ENCODE results near the gene RAPGEF4.
"Not testable (repeated sequence)": the region's sequence is repeated elsewhere in the genome, so short reads cannot be mapped to it uniquely, and the experiment has no call there.

The RAPGEF4 gene

GRCh38 chr2:173017646-173018420, 282.2 kb downstream of the RAPGEF4 start:
- no peak for DNase-seq

GRCh38 chr2:173019755-173020154, 284.1 kb downstream of the RAPGEF4 start:
- no peak for DNase-seq

GRCh38 chr2:173021939-173022371, 286.3 kb downstream of the RAPGEF4 start:
- DNase-seq: no peak

DNA sequence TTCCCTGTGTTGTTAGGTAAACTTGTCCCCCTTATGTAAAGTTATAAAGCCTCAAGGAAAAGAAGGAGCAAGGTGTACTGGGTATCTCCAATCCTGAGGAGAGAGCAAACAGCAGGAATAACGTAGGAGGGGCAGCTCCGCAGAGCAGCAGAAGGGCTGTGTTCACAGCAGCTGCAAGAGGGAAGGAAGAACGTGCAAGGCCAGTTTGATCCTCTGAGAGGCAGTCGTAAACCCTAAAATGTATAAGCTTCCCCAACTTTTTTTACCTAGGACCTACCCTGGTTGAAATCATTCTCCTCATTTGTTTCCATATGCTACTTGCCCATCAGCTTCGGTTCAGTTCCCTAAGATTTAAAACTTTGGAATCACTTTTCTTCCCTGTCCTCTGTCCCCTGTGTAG, 288.1 kb downstream of the RAPGEF4 start:
- DNase-seq: no peak

DNA sequence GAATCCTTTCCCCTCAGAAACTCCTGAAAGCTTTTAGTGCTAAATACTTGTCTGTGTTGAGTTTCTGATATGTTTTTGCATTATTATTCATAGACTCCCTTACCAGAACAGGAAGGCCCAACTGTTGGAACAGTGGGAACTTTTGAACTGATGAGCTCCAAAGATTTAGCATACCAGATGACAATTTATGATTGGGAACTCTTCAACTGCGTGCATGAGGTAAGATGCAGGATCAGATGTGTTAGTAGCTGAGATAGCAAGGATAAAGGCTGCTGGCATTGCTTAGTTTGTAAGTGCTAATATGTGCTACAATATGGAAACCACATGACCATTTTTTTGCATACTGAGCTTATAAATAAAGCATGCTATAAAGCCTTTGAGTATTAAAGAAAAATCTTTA, 290.8 kb downstream of the RAPGEF4 start:
- DNase-seq: no peak

GRCh38 chr2:173027181-173028128, 291.8 kb downstream of the RAPGEF4 start:
- DNase-seq: peak; percentile 68

- no peak for DNase-seq
Measured at GRCh38 chr2:173028141-173028540, 292.5 kb downstream of the RAPGEF4 start.

DNA sequence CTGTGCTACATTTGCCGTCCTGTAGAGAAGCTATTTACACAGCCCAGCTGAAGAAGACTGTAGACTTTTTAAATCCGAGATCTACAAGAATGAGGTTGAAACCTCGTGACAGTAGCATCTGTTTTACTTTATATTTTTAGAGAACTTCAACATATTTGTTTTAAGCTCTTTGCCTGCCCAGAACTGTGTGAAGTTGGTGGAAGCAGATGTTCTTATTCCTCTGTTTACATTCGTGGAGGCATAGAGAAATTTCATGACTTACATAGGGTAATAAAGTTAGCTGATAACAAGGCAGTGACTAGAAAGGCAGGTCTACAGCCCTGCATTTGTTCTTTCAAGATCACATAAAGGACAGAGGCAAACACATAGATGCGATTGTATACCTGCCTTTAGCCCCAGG, 293.0 kb downstream of the RAPGEF4 start:
- DNase-seq: no peak

- DNase-seq: no peak
Measured at GRCh38 chr2:173030561-173031490, 295.2 kb downstream of the RAPGEF4 start.

GRCh38 chr2:173032032-173032431, 296.4 kb downstream of the RAPGEF4 start:
- no peak for DNase-seq

DNA sequence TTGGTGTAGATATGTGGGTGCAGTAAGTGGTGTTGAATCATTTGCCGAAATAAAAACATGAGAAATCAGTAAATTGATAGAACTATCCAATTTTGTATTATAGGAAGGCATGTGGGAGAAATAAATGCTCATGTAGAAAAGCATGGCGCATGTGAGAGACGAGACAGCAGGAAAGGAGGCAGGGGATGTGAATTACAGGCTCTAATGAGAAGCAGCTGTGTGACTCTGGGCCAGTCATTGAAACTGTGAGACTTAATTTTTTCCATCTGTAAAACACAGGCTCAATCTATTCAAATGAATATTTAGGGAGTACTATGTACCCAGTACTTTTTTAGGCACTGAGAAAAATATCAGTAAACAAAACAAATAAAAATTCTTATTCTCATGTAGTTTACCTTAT, 297.4 kb downstream of the RAPGEF4 start:
- no peak for DNase-seq

DNA sequence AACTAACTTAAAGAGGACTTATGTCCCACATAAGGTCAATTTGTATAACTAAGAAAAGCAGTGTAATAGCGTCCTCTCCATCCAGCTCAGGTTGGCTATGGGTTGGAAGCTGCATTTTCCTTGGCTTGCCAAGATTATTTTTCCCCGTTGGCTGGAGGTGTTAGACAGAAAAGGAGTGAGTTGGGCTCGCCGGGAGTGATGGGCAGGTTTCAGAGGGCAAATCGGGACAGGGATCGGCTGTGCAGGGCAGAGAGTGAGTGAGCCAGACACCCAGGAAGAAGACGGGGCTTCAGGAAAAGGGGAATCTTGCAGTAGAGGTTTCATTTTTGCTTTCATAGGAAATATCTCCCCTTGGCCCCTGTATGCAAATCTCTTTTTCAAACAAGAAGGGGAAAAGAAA, 298.5 kb downstream of the RAPGEF4 start:
- no peak for DNase-seq

GRCh38 chr2:173037245-173038120, 301.8 kb downstream of the RAPGEF4 start:
- DNase-seq: no peak

GRCh38 chr2:173038257-173038656, 302.6 kb downstream of the RAPGEF4 start:
- not testable (repeated sequence) for DNase-seq

- DNase-seq: no peak
Measured at GRCh38 chr2:173040729-173041128, 305.1 kb downstream of the RAPGEF4 start.

GRCh38 chr2:173043476-173043875, 307.8 kb downstream of the RAPGEF4 start:
- no peak for DNase-seq

- no peak for DNase-seq
Measured at GRCh38 chr2:173043897-173044519, 308.4 kb downstream of the RAPGEF4 start.

GRCh38 chr2:173044686-173045085, 309.0 kb downstream of the RAPGEF4 start:
- DNase-seq: no peak

DNA sequence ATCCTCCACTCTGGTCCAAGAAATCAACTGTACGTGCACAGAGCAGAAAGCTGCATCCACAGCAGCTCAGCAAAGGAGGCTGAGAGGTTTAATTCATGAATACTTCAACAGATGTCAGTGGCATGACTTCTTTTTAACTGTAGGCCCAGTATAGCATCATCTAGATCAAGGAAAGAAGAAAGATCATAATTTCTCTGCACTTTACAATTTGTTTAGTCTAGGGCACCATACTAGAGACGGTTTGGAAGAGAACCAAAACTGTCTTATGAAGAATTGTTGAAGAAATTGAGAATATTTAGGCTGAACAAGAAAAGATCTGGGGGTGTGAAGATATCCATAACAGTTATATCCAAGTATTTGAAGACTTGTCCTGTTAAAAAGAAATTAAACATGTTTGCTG, 309.5 kb downstream of the RAPGEF4 start:
- DNase-seq: no peak

GRCh38 chr2:173048522-173048896, 312.9 kb downstream of the RAPGEF4 start:
- no peak for DNase-seq

Measured in stimulated activated CD4-positive, alpha-beta T cell treated with anti-CD3 and anti-CD28 coated beads, Interleukin-4, amount 100 ng/mL, for 1 hour (primary cell).